Cardiac fibroblast (primary cell): ENCODE data around the gene ENPP6.

Source experiments
- DNase-seq, 2 donors: peaks; one replicate each; pipeline versions ENCODE4 v3.0.0 to v3.0.0-alpha.2; 2010; ENCODE audit warnings: low read depth in 2 of 2
- H3K4me3 ChIP-seq, 2 donors: replicated peaks in 1 of 2; 1 replicate in 1 of 2; 2 replicates in 1 of 2; pipeline ENCODE4 v1.5.1; 2011; ENCODE audit warnings: low read depth in 2 of 2, low read length in 2 of 2, mild to moderate bottlenecking in 2 of 2, moderate library complexity in 1 of 2
- CTCF ChIP-seq: IDR thresholded peaks from one replicate; pipeline ENCODE4 v1.5.1; 2011; ENCODE audit warnings: low read depth, mild to moderate bottlenecking, low read length, inconsistent platforms

The ENPP6 gene

GRCh38 chr4:184201179-184201578 is 16.5 kb downstream of the ENPP6 start:
- DNase-seq: no peak
- H3K4me3 ChIP-seq: no peak overlapping the region
- no peak for TF ChIP-seq CTCF

DNA sequence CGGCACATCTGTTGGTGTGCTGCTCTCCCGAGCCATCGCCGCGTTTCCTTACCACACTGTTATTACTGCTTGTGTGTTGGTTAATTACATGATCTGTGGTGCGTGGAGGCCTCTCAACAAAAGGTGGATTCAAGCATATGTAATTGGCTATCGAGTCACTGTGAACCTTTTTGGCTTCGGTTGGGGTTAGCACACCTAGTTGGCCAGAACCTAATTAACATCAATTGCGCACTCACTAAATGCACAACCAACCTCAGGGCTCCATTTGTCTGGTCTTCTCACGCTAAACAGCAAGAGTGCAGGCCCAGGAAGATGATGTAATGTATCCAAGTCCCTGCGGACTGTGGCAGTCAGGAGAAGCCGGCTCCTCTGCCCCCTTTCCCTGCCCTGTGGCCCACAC is 17.4 kb downstream of the ENPP6 start:
- no peak overlapping the region for H3K4me3 ChIP-seq
- no peak for TF ChIP-seq CTCF
- no peak for DNase-seq

- no peak for TF ChIP-seq CTCF
- no peak overlapping the region for H3K4me3 ChIP-seq
- no peak for DNase-seq
These were observed 17.9 kb downstream of the ENPP6 start for GRCh38 chr4:184199780-184200179.

- H3K4me3 ChIP-seq: no peak overlapping the region
- no peak for DNase-seq
- no peak for TF ChIP-seq CTCF
These were observed 19.5 kb downstream of the ENPP6 start for GRCh38 chr4:184198190-184198589.

GRCh38 chr4:184197536-184198082 is 20.1 kb downstream of the ENPP6 start:
- no peak overlapping the region for H3K4me3 ChIP-seq
- no peak for DNase-seq
- no peak for TF ChIP-seq CTCF

GRCh38 chr4:184196730-184197385 is 20.8 kb downstream of the ENPP6 start:
- TF ChIP-seq CTCF: no peak
- no peak for DNase-seq
- no peak overlapping the region for H3K4me3 ChIP-seq
